Measurements from ENCODE around the gene SLC30A3.
"Not testable (repeated sequence)": the region's sequence is repeated elsewhere in the genome, so short reads cannot be mapped to it uniquely, and the experiment has no call there.

The SLC30A3 gene, protein sequence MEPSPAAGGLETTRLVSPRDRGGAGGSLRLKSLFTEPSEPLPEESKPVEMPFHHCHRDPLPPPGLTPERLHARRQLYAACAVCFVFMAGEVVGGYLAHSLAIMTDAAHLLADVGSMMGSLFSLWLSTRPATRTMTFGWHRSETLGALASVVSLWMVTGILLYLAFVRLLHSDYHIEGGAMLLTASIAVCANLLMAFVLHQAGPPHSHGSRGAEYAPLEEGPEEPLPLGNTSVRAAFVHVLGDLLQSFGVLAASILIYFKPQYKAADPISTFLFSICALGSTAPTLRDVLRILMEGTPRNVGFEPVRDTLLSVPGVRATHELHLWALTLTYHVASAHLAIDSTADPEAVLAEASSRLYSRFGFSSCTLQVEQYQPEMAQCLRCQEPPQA

DNA sequence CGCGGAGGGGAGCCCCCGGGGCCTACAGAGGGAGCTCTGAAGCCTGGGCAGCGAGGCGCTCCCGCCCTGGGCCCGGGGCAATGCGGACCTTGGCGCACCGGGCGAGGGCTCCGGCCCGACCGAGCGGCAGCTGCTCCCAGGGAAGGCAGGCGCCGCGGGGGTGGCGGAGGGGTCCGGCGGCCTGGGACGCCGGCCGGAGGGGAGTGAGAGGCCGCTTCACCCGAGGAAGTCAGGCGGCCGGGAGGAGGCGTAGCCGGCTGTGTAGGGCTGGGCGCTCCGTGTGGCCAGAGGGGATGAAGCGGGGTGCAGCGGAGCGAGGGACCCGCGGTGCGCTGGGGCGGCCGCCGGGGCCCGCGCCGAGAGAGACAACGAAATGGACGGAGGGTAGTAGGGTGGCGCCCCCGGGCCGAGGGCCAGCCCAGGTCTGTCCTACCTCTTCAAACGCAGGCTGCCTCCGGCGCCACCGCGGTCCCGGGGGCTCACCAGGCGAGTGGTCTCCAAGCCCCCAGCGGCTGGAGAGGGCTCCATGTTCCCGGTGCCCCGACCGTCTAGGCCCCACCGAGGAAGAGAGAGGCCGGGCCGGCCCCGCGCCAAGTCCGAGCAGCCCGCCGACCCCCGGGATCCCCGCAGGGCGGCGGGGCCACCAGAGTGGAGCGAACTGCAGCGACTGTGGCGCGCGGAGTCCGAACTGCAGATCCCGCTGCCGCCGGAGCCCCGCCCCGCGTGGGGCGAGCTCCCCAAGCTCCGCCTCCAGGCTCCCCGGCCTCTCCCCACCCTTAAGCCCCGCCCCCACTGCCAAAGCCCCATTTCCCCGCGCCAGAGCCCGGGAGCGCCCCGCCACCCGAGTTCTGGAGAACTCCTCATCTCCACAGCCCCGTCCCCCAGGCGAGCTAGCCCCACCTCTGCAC, at the start of gene SLC30A3:
TSS of gene SLC30A3 (minus strand) at position 669 of the 908 bp plus-strand sequence. CDS start at position 528, 141 bp downstream.
- peak; percentile 70 for DNase-seq

- no peak for DNase-seq
Observed at GRCh38 chr2:27312152-27312551, 49.3 kb upstream of the SLC30A3 start.

DNA sequence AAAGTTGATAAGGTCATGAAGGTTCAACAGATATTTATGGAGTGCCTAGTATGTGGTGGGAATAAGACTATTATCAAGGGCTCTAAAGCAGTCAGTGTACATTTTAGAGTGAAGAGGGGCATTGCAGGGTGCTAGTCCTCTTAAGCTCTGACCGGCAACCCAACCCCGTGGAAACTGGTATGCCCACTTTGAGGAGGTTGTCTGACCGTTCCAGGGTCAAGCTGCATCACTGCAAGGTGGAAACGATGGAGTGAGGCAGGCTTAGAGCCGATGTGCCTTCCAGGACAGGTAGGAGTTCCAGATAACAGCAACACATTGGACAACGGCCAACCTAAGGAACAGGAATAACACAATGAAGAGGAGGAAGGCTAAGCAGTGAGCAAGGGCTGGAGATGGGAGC, 46.8 kb upstream of the SLC30A3 start:
- DNase-seq = no peak

DNA sequence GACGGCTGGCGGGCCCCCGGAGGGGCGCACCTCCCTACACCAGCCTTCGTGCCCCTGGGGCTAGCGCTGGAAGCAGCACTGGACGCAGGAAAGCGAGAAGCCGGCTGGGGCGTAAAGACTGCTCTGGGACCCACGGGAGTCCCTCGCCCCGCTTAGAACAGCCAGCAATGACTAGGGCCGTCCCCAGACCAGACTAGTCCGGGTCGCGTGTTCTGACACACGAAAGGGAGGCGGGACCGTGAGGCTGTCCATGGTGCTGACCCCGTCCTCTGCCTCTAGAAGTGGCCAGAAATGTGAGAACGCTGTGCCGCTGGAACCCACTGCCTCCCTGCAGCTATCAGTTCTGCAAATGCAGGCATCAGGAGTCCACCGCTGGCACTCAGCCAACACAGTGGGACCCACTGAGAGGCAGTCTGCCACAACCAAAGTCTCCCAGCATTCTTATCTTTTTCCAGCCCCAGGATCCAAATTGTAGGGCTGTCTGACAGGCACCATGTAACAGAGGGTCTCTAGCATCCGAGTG, 45.6 kb upstream of the SLC30A3 start, which contains the start of gene UCN:
TSS of gene UCN (minus strand) at position 87 of the 523 bp plus-strand sequence. CDS start 550 bp downstream, outside the sequence.
- peak; percentile 78 for DNase-seq

DNA sequence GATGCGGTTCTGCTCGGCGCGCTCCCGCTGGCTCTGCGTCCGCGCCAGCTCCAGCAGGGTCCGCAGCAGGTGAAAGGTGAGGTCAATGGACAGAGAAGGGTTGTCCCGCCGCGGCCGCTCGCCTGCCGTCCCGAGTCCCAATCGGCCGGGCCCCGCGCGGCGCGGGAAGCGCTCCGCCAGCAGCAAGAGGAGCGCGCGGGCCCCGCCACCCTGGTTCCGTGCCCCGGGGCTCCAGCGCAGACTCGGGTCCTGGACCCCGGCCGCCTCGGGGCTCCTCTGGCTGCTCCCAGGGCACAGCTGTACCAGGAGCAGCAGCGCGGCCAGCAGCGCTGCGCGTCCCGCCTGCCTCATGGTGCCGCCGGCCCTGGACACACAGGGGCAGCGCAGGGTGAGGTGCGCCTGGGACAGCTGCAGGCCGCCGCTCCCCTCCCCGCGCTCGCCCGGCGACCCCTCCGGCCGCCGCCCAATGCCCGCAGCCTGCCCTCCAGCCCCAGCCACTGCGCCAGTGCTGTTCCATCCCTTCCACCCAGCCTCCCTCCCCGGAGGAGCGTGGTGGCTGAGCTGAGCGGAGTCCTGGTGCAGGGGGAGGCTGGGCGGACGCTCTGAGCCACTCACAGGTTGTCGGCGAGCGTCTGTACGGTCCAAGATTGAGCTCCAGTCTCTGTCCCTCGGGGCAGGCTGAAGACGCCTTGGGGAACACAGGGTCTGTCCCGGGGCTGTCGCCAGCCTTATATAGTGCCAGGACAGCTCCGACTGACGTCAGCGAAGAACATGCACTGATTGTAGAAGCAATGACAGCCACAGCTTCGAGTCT, 44.9 kb upstream of the SLC30A3 start:
- peak; percentile 57 for DNase-seq

DNA sequence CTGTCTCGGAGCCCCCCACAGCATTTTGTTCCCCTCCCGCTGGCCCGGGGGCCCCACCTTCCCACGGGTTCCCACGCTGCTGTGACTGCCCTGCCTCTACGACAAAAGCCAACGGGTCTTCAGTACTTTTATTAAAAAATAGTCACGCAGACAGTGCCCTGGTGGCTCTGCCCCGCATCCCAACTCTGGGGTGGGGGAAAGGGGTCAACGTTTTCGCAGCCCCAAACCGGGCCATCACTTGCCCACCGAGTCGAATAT, 44.4 kb upstream of the SLC30A3 start:
- peak; percentile 9 for DNase-seq

DNA sequence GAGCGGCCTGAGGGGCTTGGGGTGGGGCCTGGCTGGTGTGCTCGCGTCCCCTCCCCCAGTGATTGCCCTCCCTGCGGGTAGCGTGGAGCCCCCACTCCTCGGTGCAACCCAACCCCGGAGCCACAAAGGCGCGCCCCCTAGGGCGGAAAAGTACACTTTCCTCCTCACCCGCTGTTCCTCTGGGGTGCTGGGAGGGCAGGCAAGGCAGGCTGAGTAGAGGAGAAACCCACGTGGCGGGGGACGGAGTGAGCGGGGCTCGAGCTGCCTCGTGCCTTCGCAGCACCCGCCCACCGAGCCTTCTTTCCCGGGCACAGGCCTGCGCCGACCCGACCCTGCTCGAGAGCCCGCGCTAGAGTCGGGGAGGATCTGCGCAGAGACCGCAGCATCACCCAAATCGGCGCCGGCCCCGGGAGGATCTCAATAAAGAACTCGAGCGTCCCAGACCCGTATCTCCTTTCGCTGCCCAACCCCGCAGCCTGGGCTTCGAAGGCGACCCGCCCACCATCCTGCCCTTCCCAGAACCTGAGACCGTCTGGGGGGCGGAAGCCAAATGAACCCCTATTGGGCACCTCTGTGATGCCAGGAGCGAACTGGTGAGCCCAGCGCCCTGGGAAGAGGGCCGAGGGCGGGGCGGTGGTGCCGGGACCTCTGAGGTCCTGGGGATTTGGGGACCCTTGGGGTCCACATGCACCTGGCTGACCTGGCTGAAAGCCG, 43.9 kb upstream of the SLC30A3 start:
- peak; percentile 41 for DNase-seq

DNA sequence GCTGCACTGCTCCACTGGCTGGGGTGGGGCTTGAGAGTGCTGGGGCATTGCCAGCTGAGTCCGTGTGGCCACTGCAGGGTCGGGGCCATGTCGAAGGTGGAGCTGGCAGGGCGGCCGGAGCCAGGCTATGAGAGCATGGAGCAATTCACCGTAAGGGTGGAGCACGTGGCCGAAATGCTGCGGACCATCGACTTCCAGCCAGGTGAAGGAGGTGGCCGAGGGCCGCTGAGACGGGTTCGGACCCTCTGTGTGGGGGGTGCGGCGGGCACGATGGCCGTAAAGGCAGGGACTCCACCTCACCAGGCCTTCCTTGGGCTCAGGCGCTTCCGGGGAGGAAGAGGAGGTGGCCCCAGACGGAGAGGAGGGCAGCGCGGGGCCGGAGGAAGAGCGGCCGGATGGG, 43.3 kb upstream of the SLC30A3 start:
- DNase-seq = no peak

DNA sequence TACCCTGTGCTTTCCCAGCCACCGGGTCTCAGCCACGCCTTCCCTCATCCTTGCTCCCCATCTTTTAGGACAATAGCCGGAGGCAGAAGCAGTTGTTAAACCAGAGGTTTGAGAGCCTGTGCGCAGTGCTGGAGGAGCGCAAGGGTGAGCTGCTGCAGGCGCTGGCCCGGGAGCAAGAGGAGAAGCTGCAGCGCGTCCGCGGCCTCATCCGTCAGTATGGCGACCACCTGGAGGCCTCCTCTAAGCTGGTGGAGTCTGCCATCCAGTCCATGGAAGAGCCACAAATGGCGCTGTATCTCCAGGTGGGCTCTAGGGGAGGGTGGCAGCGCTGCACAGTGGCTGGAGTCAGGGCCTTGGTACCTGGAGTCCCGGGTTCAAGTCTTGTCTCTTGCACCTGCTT, 42.7 kb upstream of the SLC30A3 start:
- DNase-seq = no peak

DNA sequence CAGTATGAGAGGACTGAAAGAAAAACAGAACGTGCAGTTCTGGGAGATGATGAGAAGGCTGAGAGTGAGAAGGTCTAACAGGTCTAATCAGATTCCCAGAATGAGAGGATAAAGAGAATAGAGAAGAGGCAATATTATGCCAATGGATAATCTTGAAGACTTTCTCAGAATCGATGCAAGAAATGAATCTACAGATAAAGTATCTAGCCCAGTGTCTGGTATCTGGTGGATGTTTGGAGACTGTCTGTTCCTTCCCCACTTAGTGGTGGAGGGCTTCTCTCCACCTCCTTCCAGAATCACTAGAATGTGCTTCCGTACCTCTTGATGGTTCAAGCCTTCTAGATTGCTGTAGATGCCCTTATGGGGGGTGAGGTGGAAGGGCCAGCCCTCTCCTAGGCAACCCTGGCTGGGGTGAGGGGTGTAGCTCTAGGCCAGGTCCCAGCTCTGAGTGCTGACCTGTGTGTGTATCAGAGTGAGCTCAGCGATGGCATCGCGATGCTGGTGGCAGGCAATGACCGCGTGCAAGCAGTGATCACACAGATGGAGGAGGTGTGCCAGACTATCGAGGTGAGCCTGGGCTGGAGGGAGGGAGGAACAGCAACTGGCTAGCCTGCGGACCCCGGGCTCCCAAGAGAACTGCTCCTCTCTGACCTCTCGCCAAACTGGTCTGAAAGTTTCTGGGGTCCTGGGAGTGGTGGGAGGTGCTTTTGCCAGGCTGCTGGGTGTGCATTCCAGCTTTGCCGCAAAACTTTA, 41.8 kb upstream of the SLC30A3 start:
- no peak for DNase-seq

DNA sequence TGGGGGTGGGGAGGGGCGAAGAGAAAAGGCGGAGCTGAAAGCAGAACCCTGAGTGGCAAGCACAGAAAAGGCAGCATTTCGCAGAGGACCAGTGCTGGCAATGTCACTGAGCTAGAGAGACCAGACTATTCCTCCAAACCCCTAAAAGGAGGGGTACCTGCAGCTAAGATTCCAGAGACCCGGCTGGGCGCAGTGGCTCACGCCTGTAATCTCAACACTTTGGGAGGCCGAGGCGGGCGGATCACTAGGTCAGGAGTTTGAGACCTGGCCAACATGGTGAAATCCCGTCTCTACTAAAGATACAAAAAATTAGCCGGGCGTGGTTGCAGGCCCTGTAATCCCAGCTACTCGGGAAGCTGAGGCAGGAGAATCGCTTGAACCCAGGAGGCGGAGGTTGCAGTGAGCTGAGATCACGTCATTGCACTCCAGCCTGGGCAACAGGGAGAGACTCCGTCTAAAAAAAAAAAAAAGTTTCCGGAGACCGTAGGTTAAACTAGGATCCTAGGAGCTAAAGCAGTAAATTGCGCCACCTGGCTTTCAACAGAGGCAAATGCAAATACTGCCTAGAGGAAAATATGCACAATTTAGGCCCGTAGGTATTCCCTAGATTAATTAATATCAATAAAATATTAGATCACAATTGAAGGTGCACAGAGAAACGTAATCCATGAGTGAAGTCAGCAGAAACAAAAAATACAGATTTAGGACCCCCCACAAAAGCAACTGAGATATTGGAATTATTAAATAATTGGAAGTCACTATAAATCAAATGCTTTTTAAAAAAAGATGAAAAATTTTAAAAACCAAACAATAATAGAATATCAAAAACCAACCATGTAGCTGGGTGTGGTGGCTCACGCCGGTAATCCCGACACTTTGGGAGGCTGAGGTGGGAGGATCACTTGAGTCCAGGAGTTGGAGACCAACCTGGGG, 40.5 kb upstream of the SLC30A3 start:
- peak; percentile 72 for DNase-seq

DNA sequence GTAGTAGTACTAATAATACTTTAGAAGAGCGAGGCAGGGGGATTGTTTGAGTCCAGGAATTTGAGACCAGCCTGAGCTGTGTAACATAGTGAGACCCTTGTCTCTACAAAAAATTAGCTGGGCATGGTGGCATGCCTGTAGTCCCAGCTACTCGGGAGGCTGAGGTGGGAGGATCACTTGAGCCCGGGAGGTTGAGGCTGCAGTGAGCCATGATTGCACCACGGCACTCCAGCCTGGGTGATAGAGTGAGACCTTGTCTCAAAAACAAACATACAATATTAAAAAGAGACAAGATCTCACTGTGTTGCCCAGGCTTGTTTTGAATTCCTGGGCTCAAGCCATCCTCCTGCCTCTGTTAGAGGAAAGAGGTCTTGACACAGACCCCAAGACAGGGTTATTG, 37.8 kb upstream of the SLC30A3 start:
- DNase-seq = not testable (repeated sequence)

DNA sequence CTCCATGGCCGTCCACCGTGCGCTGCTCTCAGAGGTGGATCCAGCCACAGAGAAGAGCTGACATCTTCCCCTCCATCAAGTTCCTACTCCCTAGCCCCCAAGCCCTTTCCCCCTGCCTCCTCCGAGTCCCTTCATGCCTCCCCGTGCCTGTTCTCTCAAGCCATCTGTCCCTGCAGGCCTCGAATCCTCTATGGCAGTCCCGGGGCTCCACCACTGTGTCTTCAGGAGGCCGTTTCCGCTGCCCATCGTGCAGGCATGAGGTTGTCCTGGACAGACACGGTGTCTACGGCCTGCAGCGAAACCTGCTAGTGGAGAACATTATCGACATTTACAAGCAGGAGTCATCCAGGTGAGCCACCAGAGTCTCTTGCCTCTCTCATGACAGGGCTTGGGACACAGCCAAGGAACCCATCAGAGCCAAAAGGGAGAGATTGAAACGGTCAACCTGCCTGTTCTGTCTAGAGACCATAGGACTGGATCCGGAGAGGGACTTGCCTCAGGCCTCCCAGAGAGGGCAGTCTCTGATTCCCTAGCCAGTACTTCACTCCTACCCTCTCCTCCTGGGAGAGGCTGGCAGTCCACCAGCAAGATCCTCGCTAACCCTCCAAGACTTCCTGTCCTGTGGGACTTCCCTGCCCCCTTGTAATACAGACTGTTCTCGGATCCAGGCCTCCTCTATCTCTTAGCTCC, 35.7 kb upstream of the SLC30A3 start:
- DNase-seq = no peak

GRCh38 chr2:27297195-27297594, 34.3 kb upstream of the SLC30A3 start:
- DNase-seq = no peak

DNA sequence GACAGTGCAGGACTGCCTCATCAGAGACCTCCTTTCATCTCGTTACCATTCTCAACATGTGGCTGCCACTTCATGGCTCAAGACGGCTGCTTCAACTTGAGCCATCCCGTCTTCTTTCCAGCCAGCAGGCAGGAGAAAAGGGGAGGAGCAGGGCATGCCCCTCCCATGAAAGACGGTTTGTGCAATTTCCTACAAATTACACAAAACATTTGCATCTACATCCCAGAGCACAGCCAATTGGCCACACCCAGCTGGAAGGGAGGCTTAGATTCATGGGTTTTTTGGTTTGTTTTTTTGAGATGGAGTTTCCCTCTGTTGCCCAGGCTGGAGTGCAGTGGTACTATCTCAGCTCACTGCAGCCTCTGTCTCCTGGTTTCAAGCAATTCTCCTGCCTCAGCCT, 33.6 kb upstream of the SLC30A3 start:
- no peak for DNase-seq

GRCh38 chr2:27294928-27295327, 32.1 kb upstream of the SLC30A3 start:
- DNase-seq = no peak

DNA sequence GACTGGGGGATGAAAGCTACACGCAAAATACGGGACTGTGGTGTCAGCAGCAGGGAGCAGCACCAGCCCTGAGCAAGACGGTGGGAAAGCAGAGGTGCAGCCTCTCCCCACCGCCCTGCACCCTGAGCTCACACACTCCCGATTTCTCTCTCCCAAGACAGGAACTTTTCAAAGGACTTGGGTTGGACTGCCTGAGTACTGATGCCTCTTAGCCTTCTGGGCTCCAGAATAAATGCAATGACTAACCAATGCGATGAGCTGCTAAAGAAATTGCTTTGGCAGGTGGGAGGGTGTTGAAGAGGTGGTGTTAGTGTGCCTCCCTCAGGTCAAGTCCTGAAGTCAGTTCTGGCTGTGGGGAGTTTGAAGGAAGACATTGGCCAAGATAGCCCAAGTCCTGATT, 29.0 kb upstream of the SLC30A3 start:
- DNase-seq = no peak

- no peak for DNase-seq
Observed at GRCh38 chr2:27290549-27290948, 27.7 kb upstream of the SLC30A3 start.

- no peak for DNase-seq
Observed at GRCh38 chr2:27288610-27289009, 25.8 kb upstream of the SLC30A3 start.

DNA sequence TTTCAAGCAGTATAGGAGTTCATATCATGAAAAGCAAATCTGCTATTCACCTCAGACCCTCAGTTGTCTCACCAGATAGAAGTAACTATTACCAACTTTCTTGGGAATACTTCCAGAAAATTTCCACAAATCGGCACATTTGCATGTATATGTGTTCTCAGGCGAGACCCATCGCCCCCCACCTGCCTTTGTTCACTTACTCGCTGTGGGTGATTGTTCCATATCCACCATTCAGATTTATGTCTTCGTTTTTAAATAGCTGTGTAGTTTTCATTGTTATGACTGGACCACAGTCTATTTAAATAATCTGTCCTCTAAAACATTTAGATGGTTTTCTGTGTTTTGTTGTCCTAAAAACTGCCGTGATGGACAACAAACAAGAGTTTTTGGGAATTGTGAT, 22.6 kb upstream of the SLC30A3 start:
- DNase-seq = no peak
